Measurements from ENCODE around the gene GREB1L.
"Not testable (repeated sequence)": the region's sequence is repeated elsewhere in the genome, so short reads cannot be mapped to it uniquely, and the experiment has no call there.

The GREB1L gene

GRCh38 chr18:21309248-21309647 is 67.2 kb downstream of the GREB1L start:
- DNase-seq, result no peak

DNA sequence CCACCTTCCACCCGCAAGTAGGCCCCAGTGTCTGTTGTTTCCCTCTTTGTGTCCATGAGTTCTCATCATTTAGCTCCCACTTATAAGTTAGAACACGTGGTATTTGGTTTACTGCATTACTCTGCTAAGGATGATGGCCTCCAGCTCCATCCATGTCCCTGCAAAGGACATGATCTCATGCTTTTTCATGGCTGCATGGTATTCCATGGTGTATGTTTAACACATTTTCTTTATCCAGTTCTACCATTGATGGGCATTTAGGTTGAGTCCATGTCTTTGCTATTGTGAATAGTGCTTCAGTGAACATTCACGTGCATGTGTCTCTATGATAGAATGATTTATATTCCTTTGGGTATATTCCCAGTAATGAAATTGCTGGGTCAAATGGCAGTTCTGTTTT is 69.9 kb downstream of the GREB1L start:
- not testable (repeated sequence) for DNase-seq

- no peak for DNase-seq
Measured at GRCh38 chr18:21313576-21313975, 71.5 kb downstream of the GREB1L start.

DNA sequence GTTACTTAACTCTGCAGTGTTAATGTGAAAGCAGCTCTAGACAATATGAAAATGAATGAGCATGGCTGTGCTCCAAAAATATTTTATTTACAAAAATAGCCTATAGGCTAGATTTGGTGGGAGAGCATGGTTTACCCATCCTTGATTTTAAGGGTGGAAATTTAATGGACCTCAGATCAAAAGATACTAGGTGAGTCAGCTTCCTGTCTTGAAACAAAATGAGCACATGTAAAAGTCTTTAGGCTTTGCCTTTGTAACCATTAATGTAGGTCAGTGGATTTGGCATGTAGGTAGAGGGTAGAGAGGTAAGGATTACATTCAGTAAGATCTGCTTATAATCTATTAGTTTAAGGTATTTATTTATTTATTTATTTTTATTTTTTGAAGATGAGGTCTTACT is 72.7 kb downstream of the GREB1L start:
- DNase-seq, result no peak

- not testable (repeated sequence) for DNase-seq
Measured at GRCh38 chr18:21315126-21315525, 73.1 kb downstream of the GREB1L start.

- DNase-seq, result no peak
Measured at GRCh38 chr18:21315741-21316197, 73.7 kb downstream of the GREB1L start.

DNA sequence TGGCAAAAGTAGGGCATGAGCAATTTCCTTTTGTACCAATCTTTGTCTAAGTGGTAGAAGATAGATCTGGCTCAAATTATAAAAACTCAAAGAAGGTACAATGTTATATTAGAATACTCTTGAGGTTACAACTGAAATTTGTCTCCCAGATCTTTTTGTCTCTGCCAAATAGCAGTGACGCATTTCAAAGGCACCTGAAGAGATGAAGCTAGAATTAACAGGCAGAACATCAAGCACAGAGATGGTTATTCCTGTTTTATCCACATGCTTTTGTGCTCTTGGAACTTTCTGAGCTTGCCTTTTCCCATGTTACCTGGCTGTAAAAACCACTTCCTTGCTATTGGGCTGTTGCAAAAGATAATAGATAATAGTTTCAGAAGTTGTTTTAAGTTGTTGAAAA is 74.3 kb downstream of the GREB1L start:
- no peak for DNase-seq

- DNase-seq, result no peak
Measured at GRCh38 chr18:21321711-21322110, 79.7 kb downstream of the GREB1L start.

DNA sequence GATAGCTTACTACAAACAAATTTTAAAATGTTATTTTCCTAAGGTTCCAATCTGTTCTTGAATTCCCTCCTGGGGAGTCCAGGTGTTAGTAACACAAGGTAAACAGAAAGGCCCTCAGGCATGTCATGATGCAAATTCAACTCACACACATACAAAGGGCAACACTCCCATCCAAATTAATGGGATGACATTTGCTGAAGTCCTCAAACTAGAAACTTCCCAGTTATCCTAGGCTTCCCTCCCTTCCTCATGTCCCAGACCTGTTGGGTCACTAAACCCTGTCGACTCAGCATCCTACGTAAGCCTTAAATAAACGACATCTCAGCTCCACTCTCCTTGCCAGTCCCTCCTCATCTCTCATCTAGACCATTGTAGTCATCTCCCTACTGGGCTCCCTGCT is 85.1 kb downstream of the GREB1L start:
- DNase-seq, result no peak

- DNase-seq, result no peak
Measured at GRCh38 chr18:21330122-21330701, 88.2 kb downstream of the GREB1L start.

- no peak for DNase-seq
Measured at GRCh38 chr18:21331065-21331464, 89.0 kb downstream of the GREB1L start.

DNA sequence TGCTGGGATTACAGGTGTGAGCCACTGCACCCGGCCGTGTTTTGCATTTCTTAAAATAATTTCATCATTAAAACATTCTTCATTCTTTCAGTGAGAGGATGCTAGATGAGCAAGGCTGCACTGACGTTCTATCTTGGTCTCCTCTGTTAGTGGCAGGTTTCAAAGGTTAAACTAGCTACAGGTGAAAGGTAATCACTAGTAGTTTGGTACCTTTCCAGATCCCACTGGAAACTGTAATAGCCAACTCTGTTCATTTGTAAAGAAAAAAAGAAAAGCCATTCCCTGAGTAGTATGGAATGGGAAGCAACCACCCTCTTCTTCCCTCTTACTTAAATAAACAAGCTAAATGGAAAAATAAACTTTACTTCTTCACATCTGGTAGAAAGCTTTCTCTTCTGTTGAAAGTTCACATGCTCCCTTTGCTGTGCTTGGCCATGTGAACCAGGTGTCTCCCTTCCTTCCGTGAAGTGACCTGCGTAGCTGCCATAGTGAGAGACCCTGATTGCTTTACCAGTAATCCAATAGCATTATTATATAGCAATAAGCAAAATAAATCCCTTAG is 94.0 kb downstream of the GREB1L start:
- DNase-seq, result no peak

DNA sequence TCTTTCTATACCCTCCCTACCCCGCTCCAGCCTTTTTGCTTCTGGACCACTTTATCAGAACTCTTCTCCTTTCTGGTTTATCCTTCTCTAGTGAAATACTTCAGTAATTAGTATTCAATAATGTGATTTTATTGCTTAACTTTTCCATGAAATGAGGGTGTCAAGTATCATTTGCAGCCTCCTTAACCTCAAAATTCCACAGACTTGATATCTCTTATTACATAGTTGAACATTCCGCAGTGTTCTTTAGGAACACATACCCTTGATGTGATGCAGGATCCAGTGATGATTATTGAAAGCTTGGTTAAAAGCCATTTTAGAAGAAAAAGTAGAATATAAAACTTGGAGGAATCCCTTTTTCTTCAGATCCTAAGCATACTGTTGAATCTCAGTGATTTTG is 94.8 kb downstream of the GREB1L start:
- DNase-seq, result no peak

GRCh38 chr18:21341141-21341540 is 99.1 kb downstream of the GREB1L start:
- no peak for DNase-seq

DNA sequence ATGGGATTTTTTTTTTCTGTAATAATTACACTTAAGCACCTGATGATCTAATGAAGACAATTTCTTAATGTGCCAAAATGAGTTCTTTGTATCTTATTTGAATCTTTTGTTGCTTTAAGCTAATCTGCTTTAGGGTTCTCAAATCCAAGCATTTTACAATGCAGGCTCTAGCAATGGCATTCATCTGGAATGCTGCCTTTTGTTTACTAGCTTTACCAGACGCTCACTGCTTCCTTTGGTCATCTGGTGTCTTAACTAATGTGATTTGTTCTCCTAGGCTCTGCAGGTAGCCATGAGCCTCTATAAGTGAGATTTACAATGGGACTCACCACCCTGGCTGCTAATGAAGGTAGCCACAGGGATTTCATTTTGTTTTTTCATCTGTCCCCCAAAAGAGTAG is 100.3 kb downstream of the GREB1L start:
- DNase-seq, result no peak

GRCh38 chr18:21344860-21345259 is 102.8 kb downstream of the GREB1L start:
- no peak for DNase-seq

GRCh38 chr18:21345840-21346239 is 103.8 kb downstream of the GREB1L start:
- DNase-seq, result no peak

GRCh38 chr18:21359746-21360145 is 117.7 kb downstream of the GREB1L start:
- DNase-seq, result no peak

DNA sequence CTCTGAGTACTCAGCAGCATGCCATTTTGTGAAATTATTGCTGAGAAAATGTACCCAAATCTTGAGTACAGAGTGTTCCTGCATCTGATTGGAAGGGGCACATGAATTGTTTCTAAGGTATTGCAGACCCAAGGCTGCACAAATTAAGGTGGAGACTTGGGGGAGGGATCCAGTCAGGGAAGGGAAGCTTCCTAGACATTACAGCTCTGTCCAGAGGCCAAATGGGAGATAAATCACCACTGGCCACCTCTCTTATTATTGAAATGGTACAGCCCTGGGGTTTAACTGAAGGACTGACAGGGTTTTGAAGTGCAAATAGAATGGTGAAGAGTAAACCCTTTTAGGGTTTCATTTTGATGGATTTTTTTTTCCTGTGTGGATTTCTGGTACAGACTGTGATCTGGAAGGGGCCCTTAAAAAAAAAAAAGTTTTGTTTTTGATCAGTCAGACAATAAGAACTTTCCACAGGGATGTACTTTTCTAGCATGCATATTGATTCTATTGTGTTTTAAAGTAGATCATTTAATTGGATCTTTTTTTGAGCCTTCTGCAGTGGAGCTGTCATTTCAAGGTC is 119.4 kb downstream of the GREB1L start:
- no peak for DNase-seq

- DNase-seq, result no peak
Measured at GRCh38 chr18:21362831-21363230, 120.8 kb downstream of the GREB1L start.

GRCh38 chr18:21363348-21363747 is 121.3 kb downstream of the GREB1L start:
- no peak for DNase-seq

DNA sequence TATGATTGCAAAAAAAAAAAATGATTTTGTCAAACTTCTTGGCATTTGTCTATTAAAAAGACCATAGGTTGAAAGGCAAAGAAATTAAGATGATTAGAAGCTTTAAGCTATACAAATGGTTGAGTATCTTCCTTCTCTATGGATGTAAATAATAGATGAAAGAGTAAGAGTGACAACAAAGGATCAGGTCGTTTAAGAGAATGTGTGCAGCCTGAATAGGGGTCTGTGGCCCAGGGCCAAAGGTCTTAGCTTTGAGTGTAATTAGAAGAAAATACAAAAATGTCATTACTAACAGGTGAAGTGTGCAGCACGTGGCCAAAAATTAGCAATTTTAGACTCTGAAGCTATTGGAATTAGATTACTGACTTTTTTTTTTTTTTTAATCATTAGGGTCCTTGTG is 122.4 kb downstream of the GREB1L start:
- no peak for DNase-seq

DNA sequence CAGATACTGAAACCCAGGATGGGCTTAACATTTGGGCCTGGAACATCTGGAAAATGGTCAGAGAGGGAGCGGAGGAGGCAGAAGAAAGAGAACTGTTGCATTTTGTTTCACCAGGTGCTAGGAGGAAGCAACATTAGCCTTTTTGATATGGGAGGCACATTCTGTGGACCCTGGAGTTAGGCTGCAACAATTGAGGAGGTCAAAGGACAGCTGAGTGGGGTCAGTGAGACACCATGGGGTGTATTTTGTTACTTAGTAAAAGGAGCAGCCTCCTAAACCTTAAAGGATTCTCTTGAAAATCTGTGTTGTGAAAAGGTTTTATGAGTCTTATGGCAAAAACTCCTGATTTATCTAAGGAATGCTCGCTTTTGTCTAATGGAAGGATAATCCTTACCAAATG is 124.9 kb downstream of the GREB1L start:
- no peak for DNase-seq

GRCh38 chr18:21369146-21369545 is 127.1 kb downstream of the GREB1L start:
- DNase-seq, result no peak

DNA sequence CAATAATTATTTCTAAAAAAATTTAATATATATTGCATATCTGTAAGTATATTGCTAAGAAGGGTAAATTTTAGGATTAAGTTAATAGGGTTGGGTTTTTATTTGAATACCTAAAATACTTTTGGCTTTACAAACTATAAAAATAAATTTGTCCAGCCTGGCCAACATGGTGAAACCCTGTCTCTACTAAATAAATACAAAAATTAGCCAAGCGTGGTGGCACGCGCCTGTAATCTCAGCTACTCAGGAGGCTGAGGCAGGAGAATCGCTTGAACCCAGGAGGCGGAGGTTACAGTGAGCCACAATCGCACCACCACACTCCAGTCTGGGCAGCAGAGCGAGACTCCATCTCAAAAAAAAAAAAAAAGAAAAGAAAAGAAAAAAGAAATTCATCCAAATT is 127.6 kb downstream of the GREB1L start:
- not testable (repeated sequence) for DNase-seq

Measured in CD4-positive, alpha-beta T cell treated with Interleukin-4 for 1 hour (primary cell).